Cardiac muscle cell (in vitro differentiated cells and primary cell): ENCODE measurements around the gene FAM53B. TPM values are rescaled to one million over a fixed set of nuclear protein-coding genes. Genes with fewer than 3 reads are reported as not detected.
A peak's percentile ranks its signal among the peaks of the same experiment; 100 is the strongest.

Experiments used
- DNase-seq, 2 donors: peaks; one replicate each; pipeline versions ENCODE4 v3.0.0 to v3.0.0-alpha.2; 2010 to 2017; ENCODE audit warnings: low read depth in 1 of 2, low spot score in 1 of 2
- H3K27ac ChIP-seq: fragments of 200-600 bp; sonication (generic); 2 replicates; pipeline ENCODE4 v1.5.1; 2016
- H3K27me3 ChIP-seq: fragments of 200-600 bp; sonication (generic); 2 replicates; pipeline ENCODE4 v1.6.0; 2016; ENCODE audit warnings: control low read depth
- H3K36me3 ChIP-seq: fragments of 200-600 bp; sonication (generic); 2 replicates; pipeline ENCODE4 v1.5.1; 2016; ENCODE audit warnings: control low read depth
- H3K4me1 ChIP-seq: fragments of 200-600 bp; sonication (generic); 2 replicates; pipeline ENCODE4 v1.8.1; 2017; ENCODE audit warnings: low read depth, mild to moderate bottlenecking, mixed run types
- H3K4me3 ChIP-seq: fragments of 200-600 bp; sonication (generic); 2 replicates; pipeline ENCODE4 v1.5.1; 2016; ENCODE audit warnings: mild to moderate bottlenecking
- H3K9me3 ChIP-seq: fragments of 200-600 bp; sonication (generic); 2 replicates; pipeline ENCODE4 v1.5.1; 2017; ENCODE audit warnings: low read depth, mild to moderate bottlenecking, control low read depth
- CTCF ChIP-seq: IDR thresholded peaks from 2 replicates; pipeline ENCODE4 v1.5.1; 2012; ENCODE audit warnings: low read depth, mild to moderate bottlenecking, low read length
- polyA plus RNA-seq: library from polyadenylated mRNA; unstranded; fragments of >200 nt; fragmentation: Nextera tagmentation; extraction: Ambion mirVana; gene quantifications from 2 replicates; pipeline ENCODE4 v1.2.1, GENCODE V29; 2016
- total RNA-seq: library from RNA; depleted of rRNA; stranded (reverse); fragments of >200 nt; gene quantifications from 2 replicates; pipeline ENCODE4 v1.2.3, GENCODE V29; 2016

FAM53B gene
- total and polyA plus RNA-seq, 2 experiments from 2014 or later: 10.2 to 34.8 TPM

- Histone ChIP-seq H3K36me3 (peaks cover 12% of the 10 kb centered on the region), H3K9me3 (no peaks in the 10 kb centered on the region), H3K4me1 (peaks cover 25% of the 10 kb centered on the region), H3K4me3 (no peak overlapping the region), H3K27ac (no peak overlapping the region), H3K27me3 (no peaks in the 10 kb centered on the region)
- no peak for TF ChIP-seq CTCF
- no peak for DNase-seq
Measured at GRCh38 chr10:124681626-124682552, 62.3 kb downstream of the FAM53B start.

- Histone ChIP-seq H3K4me3 (no peak overlapping the region), H3K9me3 (no peaks in the 10 kb centered on the region), H3K27me3 (no peaks in the 10 kb centered on the region), H3K4me1 (peaks cover 29% of the 10 kb centered on the region), H3K36me3 (peaks cover 12% of the 10 kb centered on the region), H3K27ac (no peak overlapping the region)
- TF ChIP-seq CTCF: no peak
- no peak for DNase-seq
Measured at GRCh38 chr10:124681091-124681490, 63.1 kb downstream of the FAM53B start.

- Histone ChIP-seq H3K36me3 (peaks cover 12% of the 10 kb centered on the region), H3K4me1 (peaks cover 30% of the 10 kb centered on the region), H3K9me3 (no peaks in the 10 kb centered on the region), H3K27me3 (no peaks in the 10 kb centered on the region), H3K27ac (no peak overlapping the region), H3K4me3 (no peak overlapping the region)
- no peak for TF ChIP-seq CTCF
- peak in 1 of 2 donors; percentile 32 for DNase-seq
Measured at GRCh38 chr10:124680675-124681074, 63.5 kb downstream of the FAM53B start.

GRCh38 chr10:124679401-124679800, 64.8 kb downstream of the FAM53B start:
- peaks cover 12% of the 10 kb centered on the region for H3K36me3 ChIP-seq
- no peaks in the 10 kb centered on the region for H3K27me3 ChIP-seq
- H3K4me3 ChIP-seq: no peak overlapping the region
- DNase-seq: no peak
- H3K9me3 ChIP-seq: no peaks in the 10 kb centered on the region
- no peak overlapping the region for H3K27ac ChIP-seq
- no peak for TF ChIP-seq CTCF
- peaks cover 40% of the 10 kb centered on the region for H3K4me1 ChIP-seq

GRCh38 chr10:124678557-124679240, 65.5 kb downstream of the FAM53B start:
- H3K4me1 ChIP-seq: peaks cover 37% of the 10 kb centered on the region
- H3K4me3 ChIP-seq: no peak overlapping the region
- DNase-seq: no peak
- no peak for TF ChIP-seq CTCF
- peaks cover 12% of the 10 kb centered on the region for H3K36me3 ChIP-seq
- no peaks in the 10 kb centered on the region for H3K9me3 ChIP-seq
- H3K27ac ChIP-seq: no peak overlapping the region
- H3K27me3 ChIP-seq: no peaks in the 10 kb centered on the region
